ENCODE results near the gene SYNPO2. TPM values are rescaled to one million over a fixed set of nuclear protein-coding genes. Genes with fewer than 3 reads are reported as not detected.

Gene SYNPO2
- polyA plus RNA-seq, 1 donor (not counting 4 experiments of a cell fraction or from before 2014, with no cell fraction given): 0.34 TPM

DNA sequence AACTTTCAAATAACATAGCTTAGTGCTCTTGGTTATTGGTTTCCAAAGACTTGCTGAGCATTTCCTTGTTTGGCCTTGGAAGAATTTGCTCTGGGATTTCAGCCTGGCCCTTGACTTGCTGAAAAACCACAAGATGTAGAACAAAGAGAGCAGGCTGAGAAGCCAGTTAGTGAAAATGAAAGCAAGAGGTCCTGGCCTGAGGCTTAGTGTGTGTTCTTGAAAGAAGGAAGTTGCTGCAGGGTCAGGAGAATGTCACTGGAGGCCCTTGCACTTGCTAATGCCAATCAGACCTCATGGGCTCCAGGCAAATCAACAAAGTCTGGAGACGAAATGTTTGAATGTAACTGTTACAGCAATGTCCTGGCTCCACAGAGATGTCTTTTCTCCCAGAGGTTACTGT, 79.4 kb downstream of the SYNPO2 start:
- H3K4me2 ChIP-seq (ENCODE audit: control insufficient read depth, extremely low read depth, insufficient read depth, low read depth, low read length): no peak overlapping the region
- no peaks in the 10 kb centered on the region for H3K27me3 ChIP-seq (ENCODE audit: control insufficient read depth, extremely low read depth, insufficient read depth, low read length)
- H3K27ac ChIP-seq (ENCODE audit: control insufficient read depth, insufficient read depth, low read length): no peak overlapping the region
- no peak overlapping the region for H3K9ac ChIP-seq (ENCODE audit: control insufficient read depth, extremely low read depth, insufficient read depth, low read length)
- dilution Hi-C loops (cut with MboI; ENCODE audit: extremely low pct_ligation_motif_present, low sequenced_read_pairs): no loop called here
- no peaks in the 10 kb centered on the region for H3K79me2 ChIP-seq (ENCODE audit: control insufficient read depth, insufficient read depth, low read length)
- no peaks in the 10 kb centered on the region for H4K20me1 ChIP-seq (ENCODE audit: control insufficient read depth, extremely low read depth, insufficient read depth, low read length)
- TF ChIP-seq EZH2 (IDR thresholded peaks at IDR 0.05; ENCODE audit: low read length): no peak
- TF ChIP-seq, protein P1, sequence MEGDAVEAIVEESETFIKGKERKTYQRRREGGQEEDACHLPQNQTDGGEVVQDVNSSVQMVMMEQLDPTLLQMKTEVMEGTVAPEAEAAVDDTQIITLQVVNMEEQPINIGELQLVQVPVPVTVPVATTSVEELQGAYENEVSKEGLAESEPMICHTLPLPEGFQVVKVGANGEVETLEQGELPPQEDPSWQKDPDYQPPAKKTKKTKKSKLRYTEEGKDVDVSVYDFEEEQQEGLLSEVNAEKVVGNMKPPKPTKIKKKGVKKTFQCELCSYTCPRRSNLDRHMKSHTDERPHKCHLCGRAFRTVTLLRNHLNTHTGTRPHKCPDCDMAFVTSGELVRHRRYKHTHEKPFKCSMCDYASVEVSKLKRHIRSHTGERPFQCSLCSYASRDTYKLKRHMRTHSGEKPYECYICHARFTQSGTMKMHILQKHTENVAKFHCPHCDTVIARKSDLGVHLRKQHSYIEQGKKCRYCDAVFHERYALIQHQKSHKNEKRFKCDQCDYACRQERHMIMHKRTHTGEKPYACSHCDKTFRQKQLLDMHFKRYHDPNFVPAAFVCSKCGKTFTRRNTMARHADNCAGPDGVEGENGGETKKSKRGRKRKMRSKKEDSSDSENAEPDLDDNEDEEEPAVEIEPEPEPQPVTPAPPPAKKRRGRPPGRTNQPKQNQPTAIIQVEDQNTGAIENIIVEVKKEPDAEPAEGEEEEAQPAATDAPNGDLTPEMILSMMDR (optimal IDR thresholded peaks at IDR 0.05 in 1 of 3, IDR thresholded peaks at IDR 0.05 in 1 of 3, conservative IDR thresholded peaks at IDR 0.05 in 1 of 3; ENCODE audit: extremely low read depth in 1 of 3, insufficient read depth in 2 of 3, low read length in 3 of 3): no peak
- H3K36me3 ChIP-seq (ENCODE audit: control insufficient read depth in 2 of 2, extremely low read depth in 1 of 2, insufficient read depth in 2 of 2, low read length in 2 of 2): no peaks in the 10 kb centered on the region
- H3K9me3 ChIP-seq (ENCODE audit: control insufficient read depth, low read depth, low read length): no peaks in the 10 kb centered on the region
- no peak overlapping the region for H2AFZ ChIP-seq (ENCODE audit: control insufficient read depth, low read length)
- no peaks in the 10 kb centered on the region for H3K9me1 ChIP-seq (ENCODE audit: control insufficient read depth, extremely low read depth, insufficient read depth, low read length)
- no peak for FAIRE-seq
- DNase-seq (ENCODE audit: low read depth, low spot score): no peak
- H3K4me1 ChIP-seq (ENCODE audit: control insufficient read depth, extremely low read depth, insufficient read depth, low read length): peaks cover 4% of the 10 kb centered on the region
- H3K4me3 ChIP-seq (ENCODE audit: control insufficient read depth in 2 of 3, extremely low read depth in 1 of 3, insufficient read depth in 2 of 3, low read depth in 1 of 3, low read length in 3 of 3): no peak overlapping the region

DNA sequence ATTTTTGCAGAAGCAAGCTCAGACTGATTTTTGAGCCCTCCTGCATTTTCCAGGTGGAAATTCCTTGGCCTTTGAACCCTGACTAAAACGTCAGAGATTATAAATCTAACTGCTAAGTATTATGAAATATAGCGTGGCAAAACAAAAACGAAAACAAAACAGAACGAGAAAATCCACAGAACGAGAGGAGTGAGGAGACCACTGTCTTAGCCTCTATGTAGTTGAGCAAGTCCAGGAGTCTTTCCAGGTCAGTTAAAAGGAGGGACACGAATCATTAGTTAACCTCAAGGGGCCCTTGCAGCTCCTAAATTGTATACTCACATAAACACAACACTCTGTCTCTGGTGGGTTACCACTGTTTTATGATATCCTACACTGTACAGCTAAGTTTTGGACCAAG, 80.2 kb downstream of the SYNPO2 start:
- DNase-seq (ENCODE audit: low read depth, low spot score) (no peak), FAIRE-seq (no peak)
- Histone ChIP-seq H3K4me1 (ENCODE audit: control insufficient read depth, extremely low read depth, insufficient read depth, low read length) (peaks cover 4% of the 10 kb centered on the region), H3K9me1 (ENCODE audit: control insufficient read depth, extremely low read depth, insufficient read depth, low read length) (no peaks in the 10 kb centered on the region), H3K36me3 (ENCODE audit: control insufficient read depth in 2 of 2, extremely low read depth in 1 of 2, insufficient read depth in 2 of 2, low read length in 2 of 2) (no peaks in the 10 kb centered on the region), H4K20me1 (ENCODE audit: control insufficient read depth, extremely low read depth, insufficient read depth, low read length) (no peaks in the 10 kb centered on the region), H3K27ac (ENCODE audit: control insufficient read depth, insufficient read depth, low read length) (no peak overlapping the region), H3K79me2 (ENCODE audit: control insufficient read depth, insufficient read depth, low read length) (no peaks in the 10 kb centered on the region), H3K27me3 (ENCODE audit: control insufficient read depth, extremely low read depth, insufficient read depth, low read length) (no peaks in the 10 kb centered on the region), H3K9ac (ENCODE audit: control insufficient read depth, extremely low read depth, insufficient read depth, low read length) (no peak overlapping the region), H3K4me3 (ENCODE audit: control insufficient read depth in 2 of 3, extremely low read depth in 1 of 3, insufficient read depth in 2 of 3, low read depth in 1 of 3, low read length in 3 of 3) (no peak overlapping the region), H2AFZ (ENCODE audit: control insufficient read depth, low read length) (peak overlapping the region; percentile 45), H3K4me2 (ENCODE audit: control insufficient read depth, extremely low read depth, insufficient read depth, low read depth, low read length) (no peak overlapping the region), H3K9me3 (ENCODE audit: control insufficient read depth, low read depth, low read length) (no peaks in the 10 kb centered on the region)
- dilution Hi-C loops (cut with MboI; ENCODE audit: extremely low pct_ligation_motif_present, low sequenced_read_pairs): no loop called here
- no peak for TF ChIP-seq EZH2 (IDR thresholded peaks at IDR 0.05; ENCODE audit: low read length)
- TF ChIP-seq, protein P1 (optimal IDR thresholded peaks at IDR 0.05 in 1 of 3, IDR thresholded peaks at IDR 0.05 in 1 of 3, conservative IDR thresholded peaks at IDR 0.05 in 1 of 3; ENCODE audit: extremely low read depth in 1 of 3, insufficient read depth in 2 of 3, low read length in 3 of 3): no peak
